Naive B cell (primary cell): ENCODE data around the gene BANF2. TPM values are rescaled to one million over a fixed set of nuclear protein-coding genes. Genes with fewer than 3 reads are reported as not detected.

Source experiments
- ATAC-seq, 2 donors: fragments of 150-1000 bp; cut with Tn5 transposase; 2 replicates each; pipeline ENCODE4 v1.10.0; 2021; ENCODE audit warnings: low read depth in 2 of 2, mild to moderate bottlenecking in 2 of 2, moderate library complexity in 2 of 2
- DNase-seq: peaks from one replicate; pipeline ENCODE4 v3.0.0; 2022
- H3K27ac Mint-ChIP-seq, 6 donors: one replicate each; pipeline ENCODE4 v1.8.0; 2020 to 2022; ENCODE audit warnings: mild to moderate bottlenecking in 6 of 6, mixed read lengths in 6 of 6, moderate library complexity in 5 of 6, inconsistent platforms in 2 of 6
- H3K27me3 Mint-ChIP-seq, 3 donors: one replicate each; pipeline ENCODE4 v1.8.0; 2021 to 2022; ENCODE audit warnings: mixed read lengths in 3 of 3, mild to moderate bottlenecking in 1 of 3
- H3K36me3 Mint-ChIP-seq, 2 donors: one replicate each; pipeline ENCODE4 v1.8.0; 2020 to 2022; ENCODE audit warnings: mixed read lengths in 2 of 2, inconsistent platforms in 1 of 2, mild to moderate bottlenecking in 1 of 2
- H3K4me1 Mint-ChIP-seq, 3 donors: one replicate each; pipeline ENCODE4 v1.8.0; 2020 to 2022; ENCODE audit warnings: mixed read lengths in 3 of 3, inconsistent platforms in 1 of 3, mild to moderate bottlenecking in 1 of 3, moderate library complexity in 1 of 3
- H3K4me3 Mint-ChIP-seq, 8 donors: one replicate each; pipeline ENCODE4 v1.8.0; 2020 to 2022; ENCODE audit warnings: mild to moderate bottlenecking in 8 of 8, mixed read lengths in 8 of 8, moderate library complexity in 8 of 8, inconsistent platforms in 2 of 8
- H3K9me3 Mint-ChIP-seq, 7 donors: one replicate each; pipeline ENCODE4 v1.8.0; 2020 to 2022; ENCODE audit warnings: mixed read lengths in 7 of 7, mild to moderate bottlenecking in 5 of 7, inconsistent platforms in 2 of 7, moderate library complexity in 1 of 7
- polyA plus RNA-seq, 6 donors: library from polyadenylated mRNA; unstranded; fragments of 300-500 nt; fragmentation: Illumina TruSeq; gene quantifications; one replicate each; pipeline ENCODE4 v1.2.3, GENCODE V29; 2021; ENCODE audit warnings: low read depth in 6 of 6

Gene BANF2
- polyA plus RNA-seq, 6 donors from 2014 or later = not detected

DNA sequence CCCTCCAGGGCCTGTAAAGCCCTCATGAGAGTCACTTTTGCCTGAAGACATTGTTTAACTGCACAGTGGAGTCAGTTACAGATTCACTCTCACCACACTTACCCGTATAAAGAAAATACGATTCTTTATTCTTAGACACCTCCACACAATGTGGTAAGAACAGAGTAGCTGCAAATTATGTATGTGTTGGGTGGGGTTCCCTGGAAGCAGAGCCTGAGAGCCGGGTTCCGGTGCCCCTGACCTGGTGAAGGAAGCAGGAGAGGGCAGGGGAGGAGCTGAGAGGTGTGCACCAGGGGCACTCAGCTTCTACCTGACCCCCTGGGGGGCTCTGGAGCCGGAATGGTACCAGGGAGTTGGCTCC lies 11.5 kb downstream of the BANF2 start:
- H3K4me3 Mint-ChIP-seq = no peak overlapping the region
- ATAC-seq = no peak
- peaks cover 0 to 4% (median 0%) of the 10 kb centered on the region in 3 donors for H3K27me3 Mint-ChIP-seq
- peak overlapping the region in 2 of 6 donors; percentile 26 to 41 for H3K27ac Mint-ChIP-seq
- no peak for DNase-seq
- no peaks in the 10 kb centered on the region for H3K36me3 Mint-ChIP-seq
- no peaks in the 10 kb centered on the region for H3K4me1 Mint-ChIP-seq
- H3K9me3 Mint-ChIP-seq = no peaks in the 10 kb centered on the region

- H3K27ac Mint-ChIP-seq = peak overlapping the region in 1 of 6 donors; percentile 20
- H3K9me3 Mint-ChIP-seq = no peaks in the 10 kb centered on the region
- no peak overlapping the region for H3K4me3 Mint-ChIP-seq
- DNase-seq (no peak), ATAC-seq (no peak)
- peaks cover 0 to 3% (median 0%) of the 10 kb centered on the region in 3 donors for H3K27me3 Mint-ChIP-seq
- no peaks in the 10 kb centered on the region for H3K4me1 Mint-ChIP-seq
- H3K36me3 Mint-ChIP-seq = no peaks in the 10 kb centered on the region
Observed at GRCh38 chr20:17712201-17712600, 12.4 kb downstream of the BANF2 start.

- DNase-seq (no peak), ATAC-seq (no peak)
- no peaks in the 10 kb centered on the region for H3K36me3 Mint-ChIP-seq
- H3K9me3 Mint-ChIP-seq = no peaks in the 10 kb centered on the region
- H3K27me3 Mint-ChIP-seq = peaks cover 0 to 4% (median 0%) of the 10 kb centered on the region in 3 donors
- no peak overlapping the region for H3K27ac Mint-ChIP-seq
- H3K4me1 Mint-ChIP-seq = no peaks in the 10 kb centered on the region
- no peak overlapping the region for H3K4me3 Mint-ChIP-seq
Observed at GRCh38 chr20:17712708-17713107, 12.9 kb downstream of the BANF2 start.

DNA sequence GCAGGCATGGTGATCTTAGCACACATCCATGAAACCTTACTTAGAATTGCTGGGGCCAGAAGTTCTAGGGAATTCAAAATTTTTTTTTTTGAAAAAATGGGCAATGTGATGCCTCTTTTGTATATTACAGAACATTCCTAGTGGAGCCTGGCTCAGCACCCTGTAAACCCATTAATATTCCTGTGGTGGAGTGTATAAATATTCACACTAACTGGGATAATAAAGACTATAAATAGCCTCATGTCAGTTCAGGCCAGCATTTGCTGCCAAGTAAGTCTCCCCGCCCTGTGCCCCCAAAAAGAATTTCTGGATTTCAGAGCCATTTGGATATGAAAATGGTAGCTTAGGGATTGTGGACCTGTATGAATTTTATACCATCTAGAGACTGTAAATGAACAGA lies 14.8 kb downstream of the BANF2 start:
- Mint-ChIP-seq H3K27me3 (peaks cover 0 to 4% (median 0%) of the 10 kb centered on the region in 3 donors), H3K36me3 (no peaks in the 10 kb centered on the region), H3K4me1 (no peaks in the 10 kb centered on the region), H3K9me3 (no peaks in the 10 kb centered on the region), H3K4me3 (no peak overlapping the region), H3K27ac (no peak overlapping the region)
- no peak for ATAC-seq
- DNase-seq = no peak

DNA sequence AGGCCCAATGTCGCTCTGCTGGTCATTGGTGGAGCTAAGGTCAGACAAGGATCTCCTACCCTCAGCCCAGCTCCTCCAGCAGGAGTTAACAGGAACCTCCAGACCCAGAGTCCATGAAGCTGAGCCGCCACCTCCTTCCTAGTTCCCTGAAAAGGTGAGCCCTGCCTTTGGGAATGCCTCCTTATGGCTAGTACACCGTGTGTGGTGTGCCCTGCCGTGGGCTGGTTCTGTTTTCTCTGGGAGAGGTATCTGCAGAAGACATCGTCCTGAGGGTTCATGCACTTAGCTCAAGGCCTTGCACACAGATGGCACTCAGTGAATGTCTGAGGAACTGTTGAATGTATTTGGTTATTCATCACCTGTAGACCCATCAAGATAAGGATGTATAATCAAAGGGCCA lies 15.3 kb downstream of the BANF2 start:
- Mint-ChIP-seq H3K4me1 (no peaks in the 10 kb centered on the region), H3K36me3 (no peaks in the 10 kb centered on the region), H3K27ac (no peak overlapping the region), H3K9me3 (no peaks in the 10 kb centered on the region), H3K27me3 (peaks cover 0 to 4% (median 0%) of the 10 kb centered on the region in 3 donors), H3K4me3 (no peak overlapping the region)
- DNase-seq = no peak
- no peak for ATAC-seq

- ATAC-seq (no peak), DNase-seq (no peak)
- no peak overlapping the region for H3K4me3 Mint-ChIP-seq
- H3K4me1 Mint-ChIP-seq = no peaks in the 10 kb centered on the region
- H3K27ac Mint-ChIP-seq = no peak overlapping the region
- no peaks in the 10 kb centered on the region for H3K9me3 Mint-ChIP-seq
- peaks cover 0 to 4% (median 1%) of the 10 kb centered on the region in 3 donors for H3K27me3 Mint-ChIP-seq
- no peaks in the 10 kb centered on the region for H3K36me3 Mint-ChIP-seq
Observed at GRCh38 chr20:17716331-17716730, 16.6 kb downstream of the BANF2 start.

- Mint-ChIP-seq H3K27me3 (peaks cover 13 to 24% (median 24%) of the 10 kb centered on the region in 3 donors), H3K27ac (no peak overlapping the region), H3K4me3 (no peak overlapping the region), H3K9me3 (no peaks in the 10 kb centered on the region), H3K4me1 (peaks cover 0 to 6% (median 2%) of the 10 kb centered on the region in 3 donors), H3K36me3 (peaks cover 0 to 4% of the 10 kb centered on the region in 2 donors)
- DNase-seq (no peak), ATAC-seq (no peak)
Observed at GRCh38 chr20:17720755-17721154, 21.0 kb downstream of the BANF2 start.

DNA sequence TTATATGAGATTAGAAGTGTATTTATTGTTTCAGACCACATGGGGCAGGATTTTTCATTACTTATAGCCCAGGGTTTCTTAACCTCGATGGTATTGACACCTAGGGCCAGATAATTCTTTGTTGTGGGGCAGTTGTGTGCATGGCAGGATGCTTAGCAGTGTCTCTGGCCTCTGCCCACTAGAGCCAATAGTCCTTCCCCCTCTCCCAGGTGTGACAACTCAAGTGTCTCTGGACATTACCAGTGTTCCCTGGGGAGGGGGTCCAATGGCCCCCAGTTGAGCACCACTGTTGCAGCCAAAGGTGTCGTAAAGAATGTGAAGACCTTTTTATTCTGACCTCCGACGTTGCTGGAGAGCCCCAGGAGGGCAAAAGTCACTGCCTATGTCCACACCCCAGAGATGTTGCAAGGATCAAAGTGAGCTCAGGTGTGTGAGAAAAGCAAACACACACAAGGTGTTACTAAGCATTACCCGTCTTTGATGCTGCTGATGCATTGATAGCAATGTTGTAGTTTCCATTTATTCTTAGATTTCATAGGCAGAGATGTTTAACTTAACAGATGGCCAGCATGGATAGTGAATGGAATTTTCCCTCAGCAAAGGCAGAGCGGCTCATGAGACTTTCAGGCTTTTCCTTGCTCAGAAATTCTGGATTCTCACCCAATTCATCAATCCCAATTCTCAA lies 22.2 kb downstream of the BANF2 start:
- ATAC-seq = no peak
- Mint-ChIP-seq H3K36me3 (peaks cover 0 to 4% of the 10 kb centered on the region in 2 donors), H3K27me3 (peaks cover 13 to 24% (median 23%) of the 10 kb centered on the region in 3 donors), H3K4me3 (peak overlapping the region in 1 of 8 donors; percentile 20), H3K27ac (peak overlapping the region in 1 of 6 donors; percentile 9), H3K4me1 (peaks cover 0 to 6% (median 2%) of the 10 kb centered on the region in 3 donors), H3K9me3 (no peaks in the 10 kb centered on the region)
- no peak for DNase-seq

DNA sequence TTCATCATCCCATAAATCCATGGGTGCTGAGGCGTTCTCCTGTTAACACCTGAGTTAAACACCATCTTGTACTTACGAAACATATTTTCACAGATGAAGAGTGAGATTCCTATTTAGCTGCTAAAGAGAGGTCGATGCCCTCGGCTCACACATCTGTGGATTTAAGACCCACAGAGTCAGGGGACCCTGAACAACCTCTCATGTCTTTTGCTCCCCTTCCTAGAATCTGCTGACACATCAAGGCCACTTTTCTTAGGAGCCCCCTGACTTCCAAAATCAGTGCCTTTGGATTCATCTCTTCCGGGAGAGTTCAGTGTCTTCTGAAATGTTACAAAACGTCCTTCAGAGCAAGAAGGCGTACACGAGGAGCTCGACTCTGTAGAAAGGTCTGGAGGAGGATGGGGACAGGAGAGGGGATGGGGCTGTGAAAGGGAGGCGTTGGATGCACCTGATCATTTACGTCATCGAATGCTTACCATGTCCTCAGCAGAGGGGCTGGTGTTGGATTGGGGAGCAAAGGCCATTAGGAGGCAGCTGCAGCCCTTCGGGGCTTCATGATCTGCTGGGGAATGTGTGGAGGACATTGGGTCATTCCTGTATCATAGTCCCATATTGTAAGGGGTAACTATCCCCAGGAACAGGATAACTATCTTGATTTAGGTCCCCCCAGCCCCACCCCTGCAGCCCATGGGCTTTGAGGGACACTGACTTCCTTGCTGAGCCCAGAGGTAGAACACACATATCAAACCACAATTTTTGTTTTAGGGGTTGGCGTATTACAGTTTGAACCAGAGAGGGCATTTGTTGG lies 22.9 kb downstream of the BANF2 start:
- ATAC-seq = no peak

DNA sequence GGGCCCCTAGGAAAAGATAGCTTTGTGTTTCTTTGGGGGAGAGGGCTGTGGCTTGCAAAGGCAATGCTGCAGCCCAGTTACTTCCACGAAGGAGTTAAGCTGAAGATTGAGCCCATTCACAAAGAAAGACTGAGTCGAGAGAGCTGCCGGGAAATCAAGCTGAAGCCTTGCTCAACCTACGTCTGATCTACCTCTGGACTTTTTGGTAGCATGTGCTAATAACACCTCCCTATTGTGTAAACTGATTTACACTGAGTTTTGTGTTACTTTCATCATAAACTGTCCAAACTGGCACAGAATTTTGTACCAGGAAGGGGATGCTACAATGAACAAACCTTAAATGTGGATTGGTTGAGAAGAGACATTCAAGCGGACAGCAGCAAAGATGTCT lies 23.5 kb downstream of the BANF2 start:
- ATAC-seq (no peak), DNase-seq (no peak)
- Mint-ChIP-seq H3K4me1 (peaks cover 0 to 6% (median 2%) of the 10 kb centered on the region in 3 donors), H3K27ac (peak overlapping the region in 1 of 6 donors; percentile 7), H3K9me3 (no peaks in the 10 kb centered on the region), H3K27me3 (peaks cover 17 to 28% (median 22%) of the 10 kb centered on the region in 3 donors), H3K4me3 (no peak overlapping the region), H3K36me3 (peaks cover 0 to 4% of the 10 kb centered on the region in 2 donors)

More for the DNA sequence above, 22.9 kb downstream of the BANF2 start:
- H3K36me3 Mint-ChIP-seq = peaks cover 0 to 4% of the 10 kb centered on the region in 2 donors
- H3K4me1 Mint-ChIP-seq = peaks cover 0 to 6% (median 2%) of the 10 kb centered on the region in 3 donors
- no peak overlapping the region for H3K4me3 Mint-ChIP-seq
- DNase-seq = no peak
- H3K27ac Mint-ChIP-seq = peak overlapping the region in 1 of 6 donors; percentile 30
- peaks cover 13 to 24% (median 20%) of the 10 kb centered on the region in 3 donors for H3K27me3 Mint-ChIP-seq
- no peaks in the 10 kb centered on the region for H3K9me3 Mint-ChIP-seq

GRCh38 chr20:17725094-17725835 lies 25.5 kb downstream of the BANF2 start:
- H3K36me3 Mint-ChIP-seq = peaks cover 0 to 4% of the 10 kb centered on the region in 2 donors
- DNase-seq = no peak
- ATAC-seq = no peak
- H3K27ac Mint-ChIP-seq = peak overlapping the region in 1 of 6 donors; percentile 56
- H3K9me3 Mint-ChIP-seq = no peaks in the 10 kb centered on the region
- H3K27me3 Mint-ChIP-seq = peaks cover 25 to 32% (median 25%) of the 10 kb centered on the region in 3 donors
- no peak overlapping the region for H3K4me3 Mint-ChIP-seq
- peaks cover 0 to 6% (median 2%) of the 10 kb centered on the region in 3 donors for H3K4me1 Mint-ChIP-seq

DNA sequence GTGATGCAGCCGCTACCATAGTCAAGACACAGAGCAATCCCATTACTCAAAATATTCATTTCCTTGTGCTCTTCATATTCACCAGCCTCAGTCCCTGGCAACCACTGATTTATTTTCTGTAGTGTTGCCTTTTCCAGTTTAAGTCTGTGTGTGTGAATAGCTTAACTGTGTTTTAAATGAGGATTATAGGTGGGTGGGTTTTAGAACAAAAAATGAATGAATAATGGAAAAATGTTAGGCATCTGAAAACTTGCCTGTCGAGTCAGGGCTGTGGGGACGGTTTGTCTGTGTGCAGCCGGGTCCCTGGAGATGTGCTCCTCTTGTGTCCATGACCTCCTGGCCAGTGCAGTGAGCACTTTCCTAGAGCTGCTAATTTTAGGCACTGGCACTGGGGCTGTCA lies 27.1 kb downstream of the BANF2 start:
- Mint-ChIP-seq H3K4me3 (no peak overlapping the region), H3K4me1 (peaks cover 0 to 6% (median 2%) of the 10 kb centered on the region in 3 donors), H3K27me3 (peaks cover 20 to 37% (median 25%) of the 10 kb centered on the region in 3 donors), H3K36me3 (peaks cover 0 to 4% of the 10 kb centered on the region in 2 donors), H3K27ac (no peak overlapping the region), H3K9me3 (no peaks in the 10 kb centered on the region)
- DNase-seq (no peak), ATAC-seq (no peak)

- DNase-seq (no peak), ATAC-seq (no peak)
- no peaks in the 10 kb centered on the region for H3K9me3 Mint-ChIP-seq
- peaks cover 0 to 6% (median 2%) of the 10 kb centered on the region in 3 donors for H3K4me1 Mint-ChIP-seq
- peaks cover 0 to 4% of the 10 kb centered on the region in 2 donors for H3K36me3 Mint-ChIP-seq
- H3K27ac Mint-ChIP-seq = no peak overlapping the region
- H3K27me3 Mint-ChIP-seq = peaks cover 18 to 36% (median 23%) of the 10 kb centered on the region in 3 donors
- H3K4me3 Mint-ChIP-seq = no peak overlapping the region
Observed at GRCh38 chr20:17727351-17727750, 27.6 kb downstream of the BANF2 start.
